Measurements from ENCODE around the gene RNF10. TPM values are rescaled to one million over a fixed set of nuclear protein-coding genes. Genes with fewer than 3 reads are reported as not detected.
"Not testable (repeated sequence)": the region's sequence is repeated elsewhere in the genome, so short reads cannot be mapped to it uniquely, and the experiment has no call there.

Gene RNF10
- total RNA-seq, 1 donor from 2014 or later: 118 TPM

DNA sequence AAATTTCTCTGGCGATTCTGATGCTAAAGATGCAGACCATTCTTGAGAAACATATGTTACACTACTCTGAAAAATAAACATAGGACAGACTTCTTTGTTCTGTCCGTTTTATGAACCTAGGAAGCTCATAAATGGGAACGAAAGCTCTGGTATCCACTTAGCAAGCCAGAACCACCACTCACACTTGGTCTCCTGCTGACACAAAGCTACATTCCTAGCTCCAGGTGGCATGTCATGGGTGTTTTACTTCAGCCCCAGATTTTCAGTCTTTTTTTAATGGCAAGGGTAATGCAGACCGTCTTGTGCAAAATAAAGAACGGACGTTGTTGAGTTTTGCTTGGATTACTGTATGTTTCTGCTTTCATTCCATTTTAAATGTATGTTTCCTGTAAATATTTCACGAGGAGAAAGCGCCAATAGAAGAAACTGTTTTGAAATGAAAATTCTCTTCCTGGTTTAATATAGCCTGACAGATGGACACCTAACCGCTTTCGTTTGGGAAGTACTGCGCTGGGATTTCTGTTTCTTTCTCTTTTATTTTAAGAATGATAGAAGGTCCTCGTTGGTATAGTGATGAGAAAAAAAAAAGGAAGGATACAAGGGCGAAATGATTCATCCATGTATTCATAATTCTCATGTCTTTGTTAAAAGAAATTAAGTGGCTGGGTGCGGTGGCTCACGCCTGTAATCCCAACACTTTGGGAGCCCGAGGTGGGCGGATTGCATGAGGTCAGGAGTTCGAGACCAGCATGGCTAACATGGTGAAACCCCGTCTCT is 4.3 kb upstream of the RNF10 start:
- DNase-seq: peak; percentile 74

GRCh38 chr12:120530418-120530761 is 3.8 kb upstream of the RNF10 start:
- not testable (repeated sequence) for DNase-seq

DNA sequence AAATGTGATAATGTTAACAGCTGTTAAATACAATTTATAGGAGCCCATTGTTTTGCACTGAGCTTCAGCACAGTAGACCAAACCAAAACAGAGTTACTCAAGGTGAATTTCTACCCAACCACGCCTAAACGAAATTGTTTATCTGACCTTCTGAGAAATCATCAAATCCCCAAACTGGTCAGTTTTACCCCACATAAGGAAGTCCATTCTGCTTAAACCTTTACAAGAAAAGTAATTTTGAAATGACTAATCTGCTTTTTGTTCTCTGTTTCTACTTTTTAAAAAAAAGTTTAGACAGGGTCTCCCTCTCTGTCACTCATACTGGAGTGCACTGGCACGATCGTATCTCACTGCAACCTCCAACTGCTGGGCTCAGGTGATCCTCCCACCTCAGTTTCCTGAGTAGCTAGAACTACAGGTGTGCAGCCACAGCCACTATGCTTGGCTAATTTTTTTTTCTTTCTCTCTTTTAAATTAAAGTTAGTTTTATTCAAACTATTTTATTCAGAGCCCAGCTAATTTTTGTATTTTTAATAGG is 1.4 kb upstream of the RNF10 start:
- no peak for DNase-seq

GRCh38 chr12:120534703-120535655 is 823 bp downstream of the RNF10 start:
- peak; percentile 73 for DNase-seq

- peak; percentile 36 for DNase-seq
Observed at GRCh38 chr12:120536064-120536791, 2.1 kb downstream of the RNF10 start.

GRCh38 chr12:120537856-120538220 is 3.7 kb downstream of the RNF10 start:
- DNase-seq: no peak

- peak; percentile 80 for DNase-seq
Observed at GRCh38 chr12:120538281-120539156, 4.4 kb downstream of the RNF10 start.

DNA sequence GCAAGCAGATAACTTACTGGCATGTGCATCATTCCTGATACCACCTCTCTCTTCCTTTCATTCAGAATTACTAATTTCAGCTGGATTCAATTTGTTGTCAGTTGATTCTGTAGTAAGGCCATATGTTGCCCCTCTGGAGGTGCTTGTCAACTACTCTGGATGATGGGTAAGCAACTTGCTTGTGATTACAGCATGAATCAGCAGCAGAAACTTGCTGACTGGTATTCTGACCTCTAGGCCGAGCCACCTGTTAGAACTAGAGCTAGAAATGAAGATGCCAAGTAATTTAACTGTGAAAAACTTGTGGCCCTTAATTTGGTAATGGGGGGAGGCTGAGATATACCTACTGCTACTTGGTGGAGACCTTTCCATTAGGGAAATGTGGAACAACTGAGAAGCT is 5.1 kb downstream of the RNF10 start:
- DNase-seq: peak; percentile 32

- DNase-seq: no peak
Observed at GRCh38 chr12:120540445-120540844, 6.3 kb downstream of the RNF10 start.

DNA sequence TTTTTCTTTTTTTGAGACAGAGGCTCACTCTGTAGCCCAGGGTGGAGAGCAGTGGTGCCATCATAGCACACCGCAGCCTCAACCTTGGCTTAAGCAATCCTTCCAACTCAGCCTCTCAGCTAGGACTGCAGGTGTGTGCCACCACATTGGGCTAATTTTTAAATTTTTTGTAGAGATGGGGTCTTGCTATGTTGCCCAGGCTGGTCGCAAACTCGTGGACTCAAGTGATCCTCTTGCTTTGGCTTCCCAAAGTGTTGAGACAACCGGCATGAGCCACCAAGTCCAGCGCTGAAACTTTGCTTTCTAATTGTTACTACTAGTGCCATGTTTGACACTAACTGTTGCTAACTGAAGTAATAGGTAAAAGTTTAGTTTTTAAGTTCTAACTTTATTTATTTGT is 8.0 kb downstream of the RNF10 start:
- no peak for DNase-seq

DNA sequence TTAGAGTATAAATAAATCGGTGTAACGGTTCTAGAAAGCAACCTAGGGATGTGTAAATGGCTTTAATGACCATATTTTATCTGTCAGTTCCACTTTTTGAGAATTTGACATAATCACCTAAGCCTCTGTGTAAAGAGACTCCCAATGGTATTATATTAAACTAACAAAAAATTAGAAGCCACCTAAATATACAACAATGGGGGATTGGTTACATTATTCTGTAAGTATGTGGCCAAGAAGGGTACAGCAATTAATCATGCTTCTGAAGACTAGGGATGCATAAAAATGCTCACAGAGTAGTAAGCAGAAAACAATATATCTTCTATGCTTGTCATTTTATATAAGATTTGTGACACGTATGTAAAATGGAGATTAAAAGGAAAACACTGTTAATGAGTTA is 10.5 kb downstream of the RNF10 start:
- DNase-seq: no peak

DNA sequence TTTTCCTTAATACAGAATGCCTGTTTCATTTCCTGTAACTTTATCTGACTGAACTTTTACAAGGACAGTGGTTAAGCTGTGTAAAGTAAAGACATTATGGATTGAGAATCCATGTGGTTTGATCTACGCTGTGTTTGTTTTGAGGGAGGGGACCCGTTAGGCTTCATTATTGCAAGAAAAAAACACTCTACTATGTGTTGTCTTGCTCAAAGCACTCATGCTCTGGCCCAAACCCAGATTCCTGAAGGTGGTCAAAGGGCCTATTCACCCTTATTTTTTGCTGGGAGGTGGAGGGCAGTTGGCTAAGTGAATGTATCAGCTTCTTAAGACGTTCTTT is 11.9 kb downstream of the RNF10 start:
- no peak for DNase-seq

DNA sequence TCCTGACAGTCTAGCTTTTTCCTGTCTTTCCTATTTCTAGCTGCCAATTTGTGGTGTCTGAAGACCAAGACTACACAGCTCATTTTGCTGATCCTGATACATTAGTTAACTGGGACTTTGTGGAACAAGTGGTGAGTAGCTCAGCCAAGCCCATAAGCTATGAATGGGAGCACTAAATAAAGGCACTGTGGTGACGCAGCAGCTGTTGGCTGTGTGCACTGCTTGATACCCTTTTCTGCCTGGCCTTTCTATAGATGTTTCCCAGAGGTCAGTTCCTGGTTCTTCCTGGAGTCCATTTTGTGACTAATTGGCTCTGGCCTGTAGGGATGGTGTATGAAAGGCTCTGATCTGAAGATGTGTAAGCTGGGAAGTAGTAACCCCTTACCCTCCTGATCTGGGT is 20.5 kb downstream of the RNF10 start:
- no peak for DNase-seq

GRCh38 chr12:120557589-120557988 is 23.4 kb downstream of the RNF10 start:
- no peak for DNase-seq

DNA sequence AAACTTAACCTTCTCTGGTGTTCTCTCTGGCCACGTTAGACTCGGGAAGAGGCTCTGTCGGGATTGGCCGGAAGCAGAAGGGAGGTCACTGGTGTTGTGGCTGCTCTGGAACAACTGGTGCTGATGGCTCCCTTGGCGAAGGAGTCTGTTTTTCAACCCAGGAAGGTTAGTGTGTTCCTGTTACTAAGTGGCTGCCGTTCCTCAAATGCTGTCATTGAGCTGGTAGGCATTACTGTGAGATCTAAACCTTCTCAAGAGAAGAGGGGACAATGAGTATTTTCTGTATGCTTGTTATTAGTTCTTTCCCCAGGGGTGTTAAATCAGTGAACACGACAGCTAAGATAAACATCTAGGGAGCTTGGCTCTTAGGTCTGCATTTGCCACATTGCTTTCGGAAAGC is 28.8 kb downstream of the RNF10 start:
- no peak for DNase-seq

- DNase-seq: no peak
Observed at GRCh38 chr12:120563495-120563894, 29.3 kb downstream of the RNF10 start.

DNA sequence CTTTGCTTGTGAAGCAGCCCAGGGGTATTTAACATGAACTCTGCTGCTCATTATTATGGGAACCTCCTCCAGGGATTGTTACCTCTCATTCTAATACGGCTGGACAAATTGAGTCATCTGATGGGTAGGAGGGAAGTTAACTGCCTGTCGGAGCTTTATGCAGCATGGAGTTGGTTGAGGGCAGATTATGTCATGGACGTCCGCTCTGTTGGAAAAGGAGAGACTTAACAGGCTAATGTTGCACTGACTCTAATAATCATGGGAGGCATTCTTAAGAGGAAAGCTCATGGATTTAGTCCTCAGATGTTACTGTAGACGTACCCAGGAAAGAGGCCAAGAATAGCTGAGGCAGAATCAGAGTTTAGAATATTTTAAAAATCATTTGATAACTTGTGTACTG is 37.1 kb downstream of the RNF10 start:
- DNase-seq: no peak

GRCh38 chr12:120573560-120573959 is 39.4 kb downstream of the RNF10 start:
- no peak for DNase-seq

DNA sequence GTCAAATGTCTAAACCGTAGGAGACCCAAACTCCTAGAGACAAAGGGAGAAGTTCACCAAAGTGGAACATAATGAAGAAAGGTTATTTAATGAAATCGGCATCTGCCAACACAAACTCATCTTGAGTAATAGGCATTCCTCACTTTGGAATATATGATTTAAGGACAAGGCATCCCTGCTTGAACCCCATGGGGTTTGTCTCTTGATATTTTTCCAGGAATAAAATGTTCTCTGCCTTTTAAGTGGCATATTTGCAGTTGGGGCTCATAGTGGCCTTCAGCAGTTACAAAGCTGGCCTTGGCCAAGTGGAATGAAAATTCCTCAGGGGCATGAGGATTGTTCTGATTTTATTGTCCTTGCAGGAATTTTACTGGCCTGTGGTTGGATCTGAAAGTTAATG is 40.0 kb downstream of the RNF10 start:
- no peak for DNase-seq

DNA sequence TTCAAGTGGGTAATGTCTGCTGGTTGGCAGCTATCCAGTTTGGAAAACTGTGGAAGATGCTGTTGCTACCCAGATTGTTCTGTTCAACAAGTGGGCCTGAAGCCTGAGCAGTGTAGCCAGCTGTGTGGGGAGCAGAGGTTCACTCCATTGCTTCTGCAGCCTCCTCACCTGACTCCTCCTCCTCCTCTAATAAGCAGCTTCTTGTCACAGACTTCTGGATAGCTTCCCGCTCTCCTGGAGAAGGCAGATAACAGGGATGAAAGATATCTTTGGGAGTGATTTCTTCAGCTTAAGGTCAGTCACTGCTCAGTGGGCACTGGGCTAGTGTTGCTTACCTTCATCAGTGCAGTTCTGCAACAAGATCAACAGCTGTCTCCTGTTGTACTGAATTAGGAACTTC is 45.0 kb downstream of the RNF10 start:
- DNase-seq: no peak

- peak; percentile 98 for DNase-seq
Observed at GRCh38 chr12:120580787-120581723, 46.9 kb downstream of the RNF10 start, which contains the start of gene POP5. TSS of gene POP5 (minus strand) at chr12:120581402. CDS start at chr12:120581362, 40 bp downstream.

All from dermis blood vessel endothelial cell (primary cell).